GM10266 (cell line): Measurements from ENCODE around the gene MMAB.
A peak's percentile ranks its signal among the peaks of the same experiment; 100 is the strongest.

ENCODE experiments used
- DNase-seq: peaks from one replicate; pipeline ENCODE4 v3.0.0; 2012; ENCODE audit errors: extremely low spot score
- TF ChIP-seq, protein P1 (sequence below): IDR thresholded peaks from 2 replicates; pipeline ENCODE4 v1.5.1; 2012; ENCODE audit warnings: mild to moderate bottlenecking, low read depth; ENCODE audit not compliant: control insufficient read depth, insufficient read depth; ENCODE audit errors: missing control alignments

Gene MMAB

DNA sequence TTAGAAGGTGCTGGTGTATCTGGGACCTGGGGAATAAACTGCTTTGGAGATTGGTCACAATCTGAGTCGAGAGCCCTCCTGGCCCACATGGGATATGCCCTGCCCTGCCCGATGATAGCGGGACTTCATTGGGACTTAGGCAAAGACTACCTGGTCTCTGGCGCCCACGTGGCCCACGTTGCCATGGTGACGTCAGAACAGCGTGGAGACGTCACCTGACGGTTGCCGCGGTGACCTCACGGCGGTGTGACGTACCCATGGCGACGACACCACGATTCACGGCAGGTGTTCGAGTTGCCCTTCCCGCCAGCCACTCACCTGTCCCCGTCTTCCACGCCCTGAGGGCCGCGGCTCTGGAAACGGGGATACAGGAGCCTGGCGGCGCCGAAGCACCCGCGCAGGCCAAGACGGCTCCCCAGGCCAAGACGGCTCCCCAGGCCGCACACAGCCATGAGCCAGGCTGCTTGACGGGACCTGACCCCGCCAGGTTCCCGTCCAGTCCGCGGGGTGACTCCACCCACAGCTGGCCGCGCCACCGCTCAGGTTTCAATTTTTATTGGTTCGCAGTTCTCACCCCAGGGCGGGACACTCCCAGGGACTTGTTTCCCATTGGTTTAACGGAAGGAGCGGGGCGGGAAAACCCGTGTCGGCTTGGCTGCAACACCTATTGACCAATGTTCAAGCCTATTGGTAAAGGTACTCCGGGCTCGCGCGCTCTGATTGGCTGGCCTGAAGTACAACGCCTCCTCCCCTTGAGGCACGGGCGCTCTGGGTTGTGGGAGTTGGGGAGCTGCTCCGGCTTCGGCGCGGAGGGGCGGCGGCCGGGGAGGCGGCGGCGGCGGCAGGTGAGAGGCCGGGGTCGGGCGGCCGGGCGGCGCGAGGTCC lies at the start of gene MMAB, which contains the start of gene MVK:
Gene MMAB, minus strand, starts transcription at position 476 of the 885 bp plus-strand sequence. Its CDS starts 24 bp downstream, at position 452.
Gene MVK, plus strand, starts transcription at position 766 of the 885 bp plus-strand sequence. CDS start 1,029 bp downstream, outside the sequence.
- TF ChIP-seq, protein P1, sequence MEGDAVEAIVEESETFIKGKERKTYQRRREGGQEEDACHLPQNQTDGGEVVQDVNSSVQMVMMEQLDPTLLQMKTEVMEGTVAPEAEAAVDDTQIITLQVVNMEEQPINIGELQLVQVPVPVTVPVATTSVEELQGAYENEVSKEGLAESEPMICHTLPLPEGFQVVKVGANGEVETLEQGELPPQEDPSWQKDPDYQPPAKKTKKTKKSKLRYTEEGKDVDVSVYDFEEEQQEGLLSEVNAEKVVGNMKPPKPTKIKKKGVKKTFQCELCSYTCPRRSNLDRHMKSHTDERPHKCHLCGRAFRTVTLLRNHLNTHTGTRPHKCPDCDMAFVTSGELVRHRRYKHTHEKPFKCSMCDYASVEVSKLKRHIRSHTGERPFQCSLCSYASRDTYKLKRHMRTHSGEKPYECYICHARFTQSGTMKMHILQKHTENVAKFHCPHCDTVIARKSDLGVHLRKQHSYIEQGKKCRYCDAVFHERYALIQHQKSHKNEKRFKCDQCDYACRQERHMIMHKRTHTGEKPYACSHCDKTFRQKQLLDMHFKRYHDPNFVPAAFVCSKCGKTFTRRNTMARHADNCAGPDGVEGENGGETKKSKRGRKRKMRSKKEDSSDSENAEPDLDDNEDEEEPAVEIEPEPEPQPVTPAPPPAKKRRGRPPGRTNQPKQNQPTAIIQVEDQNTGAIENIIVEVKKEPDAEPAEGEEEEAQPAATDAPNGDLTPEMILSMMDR, result no peak
- peak; percentile 99 for DNase-seq

- TF ChIP-seq, protein P1, result no peak
- no peak for DNase-seq
Observed at GRCh38 chr12:109621901-109622364, 48.6 kb upstream of the MMAB start.

GRCh38 chr12:109621211-109621694 lies 47.9 kb upstream of the MMAB start:
- TF ChIP-seq, protein P1, result no peak
- DNase-seq, result no peak

DNA sequence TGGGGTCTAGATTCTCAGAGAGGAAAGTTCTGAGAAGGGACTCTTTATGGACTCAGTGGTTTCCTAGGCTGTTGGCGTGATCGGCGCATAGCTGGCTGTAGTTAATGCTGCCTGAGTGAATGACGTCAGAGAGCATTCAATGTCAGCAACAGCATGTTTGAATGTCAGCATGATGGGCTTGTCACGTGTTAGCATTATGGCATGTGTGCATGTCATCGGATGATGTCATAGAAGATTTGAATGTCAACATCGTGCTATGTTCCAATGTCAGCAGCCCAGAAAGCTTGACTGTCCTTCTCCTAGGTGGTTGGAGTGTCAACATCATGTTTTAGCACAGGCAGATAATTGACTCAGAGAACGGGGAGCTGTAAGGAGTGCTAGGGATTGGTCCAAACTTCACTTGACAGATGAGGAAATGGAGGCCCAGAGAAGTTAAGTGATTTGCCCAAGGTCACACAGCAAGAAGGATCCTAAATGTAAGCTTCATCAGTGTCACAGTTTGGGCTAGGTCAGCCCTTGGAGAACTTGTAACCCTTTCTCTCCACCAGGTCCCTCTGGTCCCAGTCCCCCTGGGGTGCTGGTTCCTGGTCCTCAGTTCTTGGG lies 45.8 kb upstream of the MMAB start:
- DNase-seq, result no peak
- TF ChIP-seq, protein P1, result no peak

GRCh38 chr12:109618082-109618481 lies 44.8 kb upstream of the MMAB start:
- TF ChIP-seq, protein P1, result no peak
- DNase-seq, result no peak

DNA sequence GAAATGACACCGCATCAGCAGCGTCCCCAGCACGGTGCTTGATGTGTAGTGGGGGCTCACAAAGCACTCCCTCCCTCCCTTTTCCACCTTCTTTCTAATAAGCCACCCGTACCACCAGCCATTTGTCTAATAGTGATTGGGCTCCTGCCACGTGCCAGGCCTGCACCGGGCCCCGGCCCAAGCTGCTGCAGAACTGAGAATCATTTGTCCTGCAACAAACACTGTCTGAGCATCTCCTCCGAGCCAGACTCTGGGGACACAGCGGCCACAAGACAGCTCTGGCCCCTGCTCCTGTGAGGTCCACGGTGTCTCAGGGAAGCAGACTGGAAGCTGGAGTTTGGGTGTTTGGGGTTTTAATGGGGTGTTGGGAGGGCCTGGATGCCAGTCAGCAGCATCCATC lies 44.2 kb upstream of the MMAB start:
- no peak for DNase-seq
- TF ChIP-seq, protein P1, result no peak

DNA sequence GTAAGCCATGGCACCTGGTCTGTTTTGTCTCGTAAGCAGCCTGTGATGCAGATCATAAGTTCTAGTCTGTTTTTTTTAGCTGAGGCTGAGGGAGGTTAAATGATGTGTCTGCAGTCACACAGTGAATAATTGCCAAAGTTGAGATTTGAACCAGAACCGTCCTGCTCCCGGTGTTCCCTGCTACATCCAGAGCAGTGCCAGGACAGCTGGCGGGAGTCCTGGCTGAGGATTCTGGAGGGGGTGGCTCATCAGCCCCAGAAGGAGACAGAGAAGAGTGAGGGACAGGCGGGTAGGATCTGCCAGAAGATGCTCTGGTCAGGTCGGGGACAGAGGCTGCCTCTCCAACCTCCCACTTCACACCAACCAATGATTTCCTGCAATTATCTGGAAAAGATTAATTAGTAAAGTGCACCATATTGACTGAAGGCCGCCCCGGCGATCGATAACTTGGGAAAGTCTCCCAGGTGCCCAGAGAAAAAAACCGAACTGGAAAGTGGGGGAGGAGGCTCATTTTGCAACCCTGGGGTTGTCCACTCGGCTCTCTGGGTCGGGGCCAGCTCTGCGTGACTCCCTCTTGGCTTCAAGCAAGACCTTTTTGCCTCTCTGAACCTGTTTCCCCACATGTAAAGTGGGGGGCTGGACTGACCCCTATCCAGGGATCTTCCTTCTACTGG lies 42.4 kb upstream of the MMAB start:
- DNase-seq, result no peak
- TF ChIP-seq, protein P1, result no peak
